Neutrophil (primary cell): ENCODE measurements around the gene CDH15.

Experiments
- H3K27ac ChIP-seq: fragments of 200-600 bp; sonication (generic); 2 replicates; pipeline ENCODE4 v1.5.1; 2016; ENCODE audit warnings: mild to moderate bottlenecking, moderate library complexity
- H3K27me3 ChIP-seq: fragments of 200-600 bp; sonication (generic); 2 replicates; pipeline ENCODE4 v1.6.0; 2016; ENCODE audit warnings: mild to moderate bottlenecking
- H3K36me3 ChIP-seq: fragments of 200-600 bp; sonication (generic); 2 replicates; pipeline ENCODE4 v1.5.1; 2017
- H3K4me1 ChIP-seq, 2 experiments: fragments of 200-600 bp in 1 of 2; sonication (generic) in 1 of 2; 1 replicate in 1 of 2; 2 replicates in 1 of 2; pipeline versions ENCODE4 v1.5.1 to v1.6.1; 2013 to 2016; ENCODE audit warnings: low read depth in 1 of 2, low read length in 1 of 2, mild to moderate bottlenecking in 1 of 2, moderate library complexity in 1 of 2; ENCODE audit not compliant: control insufficient read depth in 1 of 2, insufficient read depth in 1 of 2
- H3K4me3 ChIP-seq, 2 experiments: fragments of 200-600 bp in 1 of 2; sonication (generic) in 1 of 2; 1 replicate in 1 of 2; 2 replicates in 1 of 2; pipeline ENCODE4 v1.5.1; 2013 to 2016; ENCODE audit warnings: low read depth in 1 of 2, low read length in 1 of 2, mild to moderate bottlenecking in 1 of 2, moderate library complexity in 1 of 2
- H3K9me3 ChIP-seq: fragments of 200-600 bp; sonication (generic); 2 replicates; pipeline ENCODE4 v1.5.1; 2016
- CTCF ChIP-seq: fragments of 200-600 bp; sonication (generic); IDR thresholded peaks from 2 replicates; pipeline ENCODE4 v1.5.1; 2016; ENCODE audit warnings: antibody characterized with exemption

CDH15 gene

GRCh38 chr16:89219365-89219764 lies 47.8 kb downstream of the CDH15 start:
- Histone ChIP-seq H3K27me3 (no peaks in the 10 kb centered on the region), H3K9me3 (no peaks in the 10 kb centered on the region), H3K36me3 (peaks cover 33% of the 10 kb centered on the region), H3K4me3 (no peak overlapping the region), H3K27ac (no peak overlapping the region), H3K4me1 (peaks cover 18 to 19% of the 10 kb centered on the region in 2 experiments)
- TF ChIP-seq CTCF, result no peak

GRCh38 chr16:89221604-89222003 lies 50.1 kb downstream of the CDH15 start:
- TF ChIP-seq CTCF, result no peak
- Histone ChIP-seq H3K27ac (no peak overlapping the region), H3K36me3 (peaks cover 46% of the 10 kb centered on the region)

GRCh38 chr16:89222931-89223330 lies 51.4 kb downstream of the CDH15 start:
- peaks cover 5% of the 10 kb centered on the region in 2 experiments for H3K4me1 ChIP-seq
- no peak for TF ChIP-seq CTCF
- H3K27me3 ChIP-seq, result no peaks in the 10 kb centered on the region
- H3K4me3 ChIP-seq, result no peak overlapping the region
- peaks cover 59% of the 10 kb centered on the region for H3K36me3 ChIP-seq
- peaks cover 16% of the 10 kb centered on the region for H3K9me3 ChIP-seq
- no peak overlapping the region for H3K27ac ChIP-seq

More at GRCh38 chr16:89221604-89222003, 50.1 kb downstream of the CDH15 start:
- H3K4me1 ChIP-seq, result peaks cover 11 to 13% of the 10 kb centered on the region in 2 experiments
- H3K4me3 ChIP-seq, result no peak overlapping the region
- no peaks in the 10 kb centered on the region for H3K27me3 ChIP-seq
- H3K9me3 ChIP-seq, result peaks cover 3% of the 10 kb centered on the region

GRCh38 chr16:89224665-89225064 lies 53.1 kb downstream of the CDH15 start:
- H3K27me3 ChIP-seq, result no peaks in the 10 kb centered on the region
- no peak for TF ChIP-seq CTCF
- peaks cover 26% of the 10 kb centered on the region for H3K9me3 ChIP-seq

GRCh38 chr16:89230255-89230654 lies 58.7 kb downstream of the CDH15 start:
- Histone ChIP-seq H3K27me3 (no peaks in the 10 kb centered on the region), H3K27ac (no peak overlapping the region), H3K4me1 (peaks cover 17 to 21% of the 10 kb centered on the region in 2 experiments), H3K4me3 (no peak overlapping the region), H3K36me3 (peaks cover 39% of the 10 kb centered on the region), H3K9me3 (peaks cover 26% of the 10 kb centered on the region)
- TF ChIP-seq CTCF, result no peak

More at GRCh38 chr16:89224665-89225064, 53.1 kb downstream of the CDH15 start:
- Histone ChIP-seq H3K27ac (no peak overlapping the region), H3K4me1 (no peaks in the 10 kb centered on the region), H3K36me3 (peaks cover 59% of the 10 kb centered on the region), H3K4me3 (no peak overlapping the region)

- peaks cover 22% of the 10 kb centered on the region for H3K36me3 ChIP-seq
- H3K9me3 ChIP-seq, result peaks cover 18% of the 10 kb centered on the region
- TF ChIP-seq CTCF, result no peak
Observed at GRCh38 chr16:89232107-89232506, 60.6 kb downstream of the CDH15 start.

More at GRCh38 chr16:89232107-89232506, 60.6 kb downstream of the CDH15 start:
- Histone ChIP-seq H3K27ac (no peak overlapping the region), H3K27me3 (no peaks in the 10 kb centered on the region), H3K4me1 (peaks cover 17 to 21% of the 10 kb centered on the region in 2 experiments), H3K4me3 (no peak overlapping the region)
